ENCODE measurements around the gene SPATA24.
"Not testable (repeated sequence)": the region's sequence is repeated elsewhere in the genome, so short reads cannot be mapped to it uniquely, and the experiment has no call there.

Gene SPATA24

GRCh38 chr5:139413153-139413552, 9.3 kb upstream of the SPATA24 start:
- no peak overlapping the region for H3K27ac ChIP-seq
- no peak for TF ChIP-seq CTCF (conservative IDR thresholded peaks at IDR 0.05; ENCODE audit: low read depth)
- no peak for DNase-seq (ENCODE audit: low spot score)
- POLR2A ChIA-PET (ENCODE audit: low non-redundant PET): no interaction called here
- CTCF ChIA-PET: no interaction called here

GRCh38 chr5:139410993-139411828, 7.3 kb upstream of the SPATA24 start:
- DNase-seq (ENCODE audit: low spot score): no peak
- H3K27ac ChIP-seq: no peak overlapping the region
- POLR2A ChIA-PET (ENCODE audit: low non-redundant PET): interaction anchor here (0.7 kb wide), 1 partner anchor 159 kb away, joined by 3 read pairs; no protein-coding TSS in a partner anchor
- no peak for TF ChIP-seq CTCF (conservative IDR thresholded peaks at IDR 0.05; ENCODE audit: low read depth)
- CTCF ChIA-PET: interaction anchor here (0.6 to 1.3 kb wide), 5 partner anchors 102 to 733 kb away, joined by 4 to 7 read pairs (median 4); no protein-coding TSS in a partner anchor

- POLR2A ChIA-PET (ENCODE audit: low non-redundant PET): interaction anchor here (0.7 kb wide), 1 partner anchor 160 kb away, joined by 3 read pairs; no protein-coding TSS in a partner anchor
- CTCF ChIA-PET: interaction anchor here (0.5 to 1.3 kb wide), 6 partner anchors 70 to 892 kb away, joined by 3 to 7 read pairs (median 4); no protein-coding TSS in a partner anchor
- DNase-seq (ENCODE audit: low spot score): no peak
- no peak overlapping the region for H3K27ac ChIP-seq
- no peak for TF ChIP-seq CTCF (conservative IDR thresholded peaks at IDR 0.05; ENCODE audit: low read depth)
Observed at GRCh38 chr5:139410121-139410992, 6.5 kb upstream of the SPATA24 start.

GRCh38 chr5:139409116-139409515, 5.2 kb upstream of the SPATA24 start:
- H3K27ac ChIP-seq; POLR2A ChIA-PET (ENCODE audit: low non-redundant PET); DNase-seq (ENCODE audit: low spot score): not testable (repeated sequence)
- CTCF ChIA-PET: interaction anchor here (0.7 to 1.3 kb wide), 2 partner anchors 104 to 559 kb away, joined by 3 to 4 read pairs; no protein-coding TSS in a partner anchor

- DNase-seq (ENCODE audit: low spot score): no peak
- H3K27ac ChIP-seq: no peak overlapping the region
- POLR2A ChIA-PET (ENCODE audit: low non-redundant PET): no interaction called here
- no peak for TF ChIP-seq CTCF (conservative IDR thresholded peaks at IDR 0.05; ENCODE audit: low read depth)
- CTCF ChIA-PET: no interaction called here
Observed at GRCh38 chr5:139408191-139408590, 4.3 kb upstream of the SPATA24 start.

GRCh38 chr5:139407517-139407916, 3.6 kb upstream of the SPATA24 start:
- POLR2A ChIA-PET (ENCODE audit: low non-redundant PET): no interaction called here
- TF ChIP-seq CTCF (conservative IDR thresholded peaks at IDR 0.05; ENCODE audit: low read depth): no peak
- DNase-seq (ENCODE audit: low spot score): no peak
- CTCF ChIA-PET: interaction anchor here (1.0 kb wide), 1 partner anchor 106 kb away, joined by 3 read pairs; no protein-coding TSS in a partner anchor
- no peak overlapping the region for H3K27ac ChIP-seq

Measured in RWPE1 (cell line).